Stimulated activated CD8-positive, alpha-beta memory T cell treated with anti-CD3 and anti-CD28 coated beads, Interleukin-4, amount 100 ng/mL, for 1 hour (primary cell): ENCODE data around the gene WNT8B.

Source experiments
- DNase-seq, 2 donors: peaks; one replicate each; pipeline ENCODE4 v3.0.0-alpha.2; 2020; ENCODE audit warnings: low read depth in 2 of 2, low spot score in 1 of 2

Gene WNT8B

GRCh38 chr10:100518761-100519241 lies 56.0 kb downstream of the WNT8B start:
- DNase-seq = peak in 1 of 2 donors; percentile 32

DNA sequence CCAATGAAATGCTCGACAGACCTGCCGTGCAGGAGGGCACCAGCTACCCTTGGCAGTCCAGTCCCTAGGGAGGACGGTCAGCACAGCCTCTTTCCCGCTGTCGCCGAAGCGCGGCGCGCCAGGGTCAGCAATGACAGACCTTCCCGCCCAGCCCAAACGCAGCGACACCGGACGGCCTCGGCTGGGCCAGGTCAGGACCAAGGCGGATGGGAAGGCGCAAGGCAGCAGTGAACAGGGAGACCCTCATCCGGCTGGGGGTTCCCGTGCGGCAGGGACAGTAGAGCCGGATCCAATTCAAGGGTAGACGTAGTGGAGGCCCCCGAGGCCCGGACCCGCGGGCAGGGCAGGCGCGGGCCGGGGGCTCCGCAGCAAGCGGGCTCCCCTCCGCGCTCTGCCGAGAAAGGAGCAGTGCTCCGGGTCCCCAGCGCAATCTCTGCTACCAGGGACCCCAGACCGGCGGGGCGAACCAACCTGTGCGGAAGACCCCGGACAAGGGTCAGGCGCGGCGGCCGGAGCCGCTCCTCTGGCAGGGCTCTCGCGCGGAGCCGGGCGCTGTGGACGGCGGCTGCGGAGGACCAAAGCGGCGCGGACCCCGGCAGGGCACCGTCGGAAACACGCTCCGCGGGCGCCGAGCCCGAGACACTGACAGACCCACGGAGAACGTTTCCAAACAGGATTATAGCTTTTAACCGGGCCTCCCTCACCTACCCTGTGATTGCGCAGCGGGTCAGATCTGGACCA lies 56.7 kb downstream of the WNT8B start, which contains the start of gene SEC31B:
SEC31B (minus strand) TSS at position 551 of the 741 bp plus-strand sequence. CDS start 2,909 bp downstream, outside the sequence.
- DNase-seq = no peak

GRCh38 chr10:100520811-100521210 lies 58.0 kb downstream of the WNT8B start:
- DNase-seq = no peak

DNA sequence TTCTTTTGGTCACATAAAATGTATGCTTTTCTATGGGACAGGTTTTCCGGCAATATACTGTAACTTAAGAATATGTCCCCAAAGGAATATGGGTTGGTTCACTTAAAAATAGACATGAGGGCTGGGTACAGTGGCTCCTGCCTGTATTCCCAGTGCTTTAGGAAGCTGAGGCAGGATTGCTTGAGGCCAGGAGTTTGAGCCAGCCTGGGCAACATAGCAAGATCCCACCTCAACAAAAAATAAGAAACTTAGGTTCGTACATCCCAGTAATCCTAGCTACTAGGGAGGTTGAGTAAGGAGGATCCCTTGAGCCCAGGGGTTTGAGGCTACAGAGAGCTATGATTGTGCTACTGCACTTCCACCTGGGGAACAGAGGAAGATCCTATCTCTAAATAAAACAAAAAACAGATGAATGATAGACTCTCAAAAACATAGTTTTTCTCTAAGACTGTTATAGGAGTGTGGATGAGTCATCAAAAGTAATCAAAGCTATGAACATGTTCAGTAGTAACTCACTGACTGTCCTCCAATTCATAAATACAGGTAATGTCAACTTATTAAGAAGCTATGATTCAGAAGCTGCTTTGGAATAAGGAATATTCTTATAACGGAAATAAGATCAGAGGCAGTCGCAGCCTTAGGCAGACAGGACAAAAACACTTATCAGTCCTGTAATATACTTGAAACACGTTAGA lies 59.4 kb downstream of the WNT8B start:
- no peak for DNase-seq

- no peak for DNase-seq
These were observed 60.1 kb downstream of the WNT8B start for GRCh38 chr10:100522945-100523344.

GRCh38 chr10:100524206-100524605 lies 61.4 kb downstream of the WNT8B start:
- DNase-seq = no peak

DNA sequence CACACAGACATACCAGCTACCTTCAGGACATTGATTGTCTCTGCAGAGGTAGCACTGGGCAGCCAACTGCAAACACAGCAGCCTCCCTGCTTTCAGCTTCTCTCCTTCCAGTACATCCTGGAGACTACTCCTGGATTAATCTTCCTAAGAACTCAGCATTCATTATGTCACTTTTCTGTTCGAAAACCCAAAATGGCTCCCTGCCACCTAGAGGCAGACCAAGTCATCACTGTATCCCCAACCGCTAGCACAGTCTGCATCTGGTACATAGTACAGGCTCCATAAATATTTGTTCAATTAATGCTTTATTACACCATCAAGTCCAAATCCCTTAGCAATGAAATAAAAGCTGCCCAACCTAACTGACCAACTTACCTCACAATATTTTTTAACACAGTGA lies 61.8 kb downstream of the WNT8B start:
- DNase-seq = no peak

GRCh38 chr10:100528123-100528886 lies 65.5 kb downstream of the WNT8B start:
- no peak for DNase-seq

- no peak for DNase-seq
These were observed 66.2 kb downstream of the WNT8B start for GRCh38 chr10:100528921-100529474.

DNA sequence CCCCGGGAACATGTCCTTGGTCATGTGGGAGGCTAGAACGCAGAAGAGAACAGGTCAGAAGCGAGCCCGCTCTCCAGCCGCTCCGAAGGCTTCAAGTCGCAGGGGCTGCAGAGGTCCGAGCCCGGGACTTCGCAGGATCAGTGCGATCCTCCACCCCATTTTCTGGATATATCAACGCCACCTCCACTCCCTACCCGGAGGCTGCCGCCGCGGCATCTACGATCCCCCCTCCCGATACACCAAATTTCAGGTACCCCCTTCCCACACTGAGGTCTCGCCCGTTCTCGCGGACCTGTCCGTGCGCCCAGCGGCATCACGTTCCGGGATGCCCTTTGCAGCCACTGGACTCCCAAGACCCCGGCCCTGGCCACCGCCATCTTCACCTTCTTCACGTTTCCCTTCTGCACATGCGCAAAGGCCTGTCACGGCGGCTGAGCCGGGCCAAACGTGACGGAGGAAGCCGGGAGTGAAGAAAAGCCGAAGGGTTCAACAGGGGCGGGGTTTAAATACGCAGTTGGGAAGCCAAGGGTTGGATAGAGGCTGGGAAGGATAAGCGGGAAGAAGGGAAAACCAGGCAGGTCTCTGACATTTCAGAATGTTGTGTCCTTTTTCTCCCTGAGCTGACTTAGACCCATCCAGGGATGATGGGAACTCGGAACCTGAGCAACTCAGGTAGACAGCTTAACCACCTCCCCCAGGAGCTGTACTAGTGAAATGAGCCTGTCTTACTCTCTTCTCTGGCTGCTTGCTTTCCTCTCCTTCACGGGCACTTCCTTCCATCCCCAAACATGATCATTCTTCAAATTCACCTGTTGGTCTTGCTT lies 66.9 kb downstream of the WNT8B start, which contains the start of gene NDUFB8:
NDUFB8 (minus strand) TSS at position 397 of the 824 bp plus-strand sequence; CDS start at position 377, 20 bp downstream.
- peak; percentile 64 to 78 for DNase-seq

- DNase-seq = no peak
These were observed 69.0 kb downstream of the WNT8B start for GRCh38 chr10:100531761-100532160.
